GM21786 (cell line): ENCODE measurements around the gene KRT24.

ENCODE experiments used
- ATAC-seq: cut with Tn5 transposase; IDR thresholded peaks from one replicate; pipeline ENCODE4 v1.9.1; 2021; ENCODE audit not compliant: unreplicated experiment

KRT24 gene

GRCh38 chr17:40695874-40696472 is 7.6 kb downstream of the KRT24 start:
- no peak for ATAC-seq

- no peak for ATAC-seq
Measured at GRCh38 chr17:40694584-40694983, 9.0 kb downstream of the KRT24 start.

GRCh38 chr17:40687106-40687505 is 16.4 kb downstream of the KRT24 start:
- no peak for ATAC-seq

GRCh38 chr17:40686192-40686591 is 17.4 kb downstream of the KRT24 start:
- ATAC-seq, result no peak

GRCh38 chr17:40680998-40681397 is 22.6 kb downstream of the KRT24 start:
- ATAC-seq, result no peak

GRCh38 chr17:40679523-40679907 is 24.0 kb downstream of the KRT24 start:
- no peak for ATAC-seq

DNA sequence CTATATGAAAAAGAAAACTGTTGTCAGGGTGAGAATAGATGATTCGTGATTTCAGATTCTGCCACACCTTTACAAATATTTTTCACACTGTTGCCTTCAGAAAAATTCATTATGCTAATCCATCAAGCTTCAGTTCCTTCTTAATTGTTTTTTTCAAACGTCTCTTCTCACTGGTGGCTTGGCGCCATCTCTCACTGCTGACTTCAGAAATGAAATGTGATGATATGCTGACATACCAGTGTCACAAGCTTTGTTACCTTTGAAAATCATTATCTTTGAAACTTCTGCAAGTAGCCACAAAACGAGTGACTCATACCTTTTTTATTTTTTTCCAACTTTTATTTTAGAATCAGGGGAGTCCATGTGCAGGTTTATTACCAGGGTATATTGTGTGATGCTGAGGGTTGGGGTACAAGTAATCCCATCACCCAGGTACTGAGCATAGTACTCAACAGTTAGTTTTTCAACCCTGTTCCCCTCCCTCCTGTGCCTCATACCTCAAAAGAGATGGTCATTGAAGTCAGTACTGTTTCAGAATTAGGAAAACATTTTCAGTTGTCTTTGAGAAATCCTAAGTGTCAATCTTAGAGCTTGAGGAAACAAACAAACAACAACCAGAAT is 24.5 kb downstream of the KRT24 start:
- ATAC-seq, result no peak

GRCh38 chr17:40675905-40676304 is 27.6 kb downstream of the KRT24 start:
- ATAC-seq, result no peak

- no peak for ATAC-seq
Measured at GRCh38 chr17:40672654-40673053, 30.9 kb downstream of the KRT24 start.

- ATAC-seq, result no peak
Measured at GRCh38 chr17:40671282-40671681, 32.3 kb downstream of the KRT24 start.

DNA sequence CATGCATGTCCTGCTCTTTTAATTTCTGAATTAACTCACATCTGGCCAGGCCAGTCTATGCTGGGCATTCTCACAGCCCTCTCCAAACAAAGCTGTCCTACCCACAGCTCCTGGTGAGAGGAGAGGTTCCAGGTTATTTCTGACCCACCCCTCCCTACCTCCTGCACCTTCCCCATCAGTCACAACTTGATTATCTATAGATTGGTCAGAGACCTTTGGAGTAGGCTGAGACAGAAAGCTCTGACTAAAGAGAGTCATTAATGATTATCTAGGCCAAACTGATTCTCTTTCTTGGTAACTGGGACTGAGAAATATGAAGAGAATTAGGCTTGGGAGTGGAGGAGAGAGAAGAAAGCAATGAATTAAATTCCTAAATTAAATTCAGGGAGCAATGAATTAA is 37.2 kb downstream of the KRT24 start:
- ATAC-seq, result no peak

- ATAC-seq, result no peak
Measured at GRCh38 chr17:40664582-40665333, 38.8 kb downstream of the KRT24 start, which contains the start of gene KRT222. TSS of gene KRT222 (minus strand) at chr17:40665177. CDS start at chr17:40665099, 78 bp downstream.

- no peak for ATAC-seq
Measured at GRCh38 chr17:40663252-40663651, 40.3 kb downstream of the KRT24 start.

DNA sequence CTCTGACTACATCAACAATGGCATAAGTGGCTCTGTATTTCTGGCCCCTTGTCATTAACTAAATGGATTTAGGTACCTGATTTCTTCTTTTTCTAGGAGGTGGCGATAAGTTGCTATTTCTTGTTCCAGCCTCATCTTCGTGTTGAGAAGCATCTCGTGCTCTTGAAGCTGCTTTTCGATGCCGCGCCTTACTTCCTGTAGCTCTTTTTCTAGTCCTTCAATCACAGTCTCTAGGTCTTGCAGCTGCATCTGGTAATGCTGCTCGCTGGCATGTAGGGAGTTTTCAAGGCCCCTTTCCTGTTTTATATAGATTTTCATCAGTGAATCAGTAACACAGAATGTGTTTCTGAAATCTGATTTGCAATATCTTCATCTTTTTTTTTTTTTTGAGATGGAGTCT is 43.6 kb downstream of the KRT24 start:
- no peak for ATAC-seq

- ATAC-seq, result no peak
Measured at GRCh38 chr17:40658396-40658795, 45.2 kb downstream of the KRT24 start.

DNA sequence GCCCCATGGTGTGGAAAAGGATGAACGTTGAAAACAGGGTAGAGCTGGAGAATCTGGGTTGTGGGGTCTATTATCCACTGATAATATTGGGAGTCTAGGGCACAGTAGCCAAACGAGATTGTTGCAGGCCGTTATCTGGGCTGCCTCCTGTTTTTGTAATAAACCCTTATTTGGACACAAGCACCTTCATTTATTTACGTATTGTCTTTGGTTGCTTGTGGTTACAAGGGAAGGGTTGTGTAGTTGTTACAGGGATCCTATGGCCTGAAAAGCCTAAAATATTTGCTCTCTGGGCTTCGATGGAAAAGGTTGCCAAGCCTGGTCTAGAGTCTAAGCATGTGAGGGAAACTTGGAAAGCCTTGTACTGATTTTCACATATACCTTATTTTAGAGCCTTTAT is 51.6 kb downstream of the KRT24 start:
- no peak for ATAC-seq

DNA sequence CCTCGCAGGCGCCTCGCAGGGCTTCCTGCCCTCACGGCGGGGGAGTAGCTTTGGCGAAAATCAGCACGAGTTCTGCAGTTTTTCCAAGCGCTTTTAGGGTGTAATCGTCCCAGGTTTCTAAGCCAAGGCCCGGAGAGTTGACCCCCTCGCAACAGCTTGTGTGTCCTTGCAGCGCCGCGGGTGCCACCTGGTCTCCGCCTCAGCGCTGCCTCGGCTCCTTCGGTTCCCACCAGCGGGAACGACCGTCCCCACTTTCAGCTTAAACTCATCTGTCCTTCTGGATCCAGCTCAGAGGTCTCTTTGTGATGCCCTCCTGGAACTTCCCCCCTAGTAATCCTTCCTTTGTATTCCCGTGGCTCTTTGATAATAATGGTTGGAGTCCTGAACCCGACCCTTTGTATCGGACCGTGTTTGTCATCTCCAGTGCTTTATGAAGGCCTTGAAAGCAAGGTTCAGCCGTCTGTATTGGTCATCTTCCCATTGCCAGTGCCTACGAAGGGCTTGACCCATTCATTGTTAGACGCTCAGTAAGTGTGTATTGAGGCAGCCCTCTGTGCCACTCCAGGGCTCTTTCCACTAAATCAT is 55.1 kb downstream of the KRT24 start:
- peak; percentile 12 for ATAC-seq
